Smooth muscle cell (in vitro differentiated cells): ENCODE results near the gene EBI3. TPM values are rescaled to one million over a fixed set of nuclear protein-coding genes. Genes with fewer than 3 reads are reported as not detected.

Source experiments
- DNase-seq: peaks from one replicate; lab custom pipeline; 2025; ENCODE audit not compliant: unreplicated experiment; lab: John Stamatoyannopoulos, UW
- H2AFZ ChIP-seq: fragments of 200-600 bp; sonication (generic); 2 replicates; pipeline ENCODE4 v1.6.0; 2016; ENCODE audit warnings: antibody characterized with exemption, low read depth, mild to moderate bottlenecking
- H3F3A ChIP-seq: fragments of 200-600 bp; sonication (generic); 2 replicates; pipeline ENCODE4 v1.6.0; 2017; ENCODE audit warnings: antibody characterized with exemption, low read depth
- H3K27ac ChIP-seq: fragments of 200-600 bp; sonication (generic); 2 replicates; pipeline ENCODE4 v1.5.1; 2016; ENCODE audit warnings: low read depth, mild to moderate bottlenecking
- H3K27me3 ChIP-seq: fragments of 200-600 bp; sonication (generic); 2 replicates; pipeline ENCODE4 v1.6.1; 2016; ENCODE audit warnings: low read depth, mild to moderate bottlenecking
- H3K36me3 ChIP-seq: fragments of 200-600 bp; sonication (generic); 2 replicates; pipeline ENCODE4 v1.5.1; 2016; ENCODE audit warnings: low read depth
- H3K4me1 ChIP-seq: fragments of 200-600 bp; sonication (generic); 2 replicates; pipeline ENCODE4 v1.5.1; 2016; ENCODE audit warnings: low read depth
- H3K4me2 ChIP-seq: fragments of 200-600 bp; sonication (generic); 2 replicates; pipeline ENCODE4 v1.6.0; 2016; ENCODE audit warnings: mild to moderate bottlenecking
- H3K4me3 ChIP-seq: fragments of 200-600 bp; sonication (generic); 2 replicates; pipeline ENCODE4 v1.5.1; 2016; ENCODE audit warnings: mild to moderate bottlenecking
- H3K79me2 ChIP-seq: fragments of 200-600 bp; sonication (generic); 2 replicates; pipeline ENCODE4 v1.6.0; 2016; ENCODE audit warnings: low read depth, mild to moderate bottlenecking
- H3K9ac ChIP-seq: fragments of 200-600 bp; sonication (generic); 2 replicates; pipeline ENCODE4 v1.6.0; 2016; ENCODE audit warnings: low read depth
- H3K9me3 ChIP-seq: fragments of 200-600 bp; sonication (generic); replicated peaks from 2 replicates; pipeline ENCODE4 v1.5.1; 2016; ENCODE audit warnings: low read depth
- H4K20me1 ChIP-seq: fragments of 200-600 bp; sonication (generic); 2 replicates; pipeline ENCODE4 v1.6.0; 2016; ENCODE audit warnings: low read depth
- WGBS: methylation state at CpG from one replicate; pipeline ENCODE4 v1.1.7; 2016; ENCODE audit warnings: low lambda C conversion rate; 5-methylcytosine and 5-hydroxymethylcytosine counted together
- polyA plus RNA-seq: library from polyadenylated mRNA; unstranded; fragments of >200 nt; fragmentation: Nextera tagmentation; extraction: Ambion mirVana; gene quantifications from 2 replicates; pipeline ENCODE4 v1.2.1, GENCODE V29; 2016
- total RNA-seq: library from RNA; depleted of rRNA; stranded (reverse); fragments of >200 nt; gene quantifications from 2 replicates; pipeline ENCODE4 v1.2.3, GENCODE V29; 2014
- TF ChIP-seq, protein P1 (sequence below): fragments of 200-600 bp; sonication (generic); IDR thresholded peaks from 2 replicates; pipeline ENCODE4 v1.5.1; 2017; ENCODE audit warnings: borderline replicate concordance, mild to moderate bottlenecking, antibody characterized with exemption; ENCODE audit not compliant: insufficient read depth, poor library complexity, severe bottlenecking

The EBI3 gene
- total and polyA plus RNA-seq, 2 experiments from 2014 or later, result 0.40 to 3.9 TPM

- H3K27ac ChIP-seq, result peak within 1 kb of the TSS; percentile 94
- no peaks in the 10 kb centered on the region for H3K36me3 ChIP-seq
- H4K20me1 ChIP-seq, result no peaks in the 10 kb centered on the region
- H2AFZ ChIP-seq, result peak within 1 kb of the TSS; percentile 88
- H3F3A ChIP-seq, result no peaks in the 10 kb centered on the region
- TF ChIP-seq, protein P1, sequence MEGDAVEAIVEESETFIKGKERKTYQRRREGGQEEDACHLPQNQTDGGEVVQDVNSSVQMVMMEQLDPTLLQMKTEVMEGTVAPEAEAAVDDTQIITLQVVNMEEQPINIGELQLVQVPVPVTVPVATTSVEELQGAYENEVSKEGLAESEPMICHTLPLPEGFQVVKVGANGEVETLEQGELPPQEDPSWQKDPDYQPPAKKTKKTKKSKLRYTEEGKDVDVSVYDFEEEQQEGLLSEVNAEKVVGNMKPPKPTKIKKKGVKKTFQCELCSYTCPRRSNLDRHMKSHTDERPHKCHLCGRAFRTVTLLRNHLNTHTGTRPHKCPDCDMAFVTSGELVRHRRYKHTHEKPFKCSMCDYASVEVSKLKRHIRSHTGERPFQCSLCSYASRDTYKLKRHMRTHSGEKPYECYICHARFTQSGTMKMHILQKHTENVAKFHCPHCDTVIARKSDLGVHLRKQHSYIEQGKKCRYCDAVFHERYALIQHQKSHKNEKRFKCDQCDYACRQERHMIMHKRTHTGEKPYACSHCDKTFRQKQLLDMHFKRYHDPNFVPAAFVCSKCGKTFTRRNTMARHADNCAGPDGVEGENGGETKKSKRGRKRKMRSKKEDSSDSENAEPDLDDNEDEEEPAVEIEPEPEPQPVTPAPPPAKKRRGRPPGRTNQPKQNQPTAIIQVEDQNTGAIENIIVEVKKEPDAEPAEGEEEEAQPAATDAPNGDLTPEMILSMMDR, result peak; percentile 53
- H3K27me3 ChIP-seq, result no peaks in the 10 kb centered on the region
- H3K79me2 ChIP-seq, result no peaks in the 10 kb centered on the region
- peak; percentile 92 for DNase-seq
- H3K4me3 ChIP-seq, result peak within 1 kb of the TSS; percentile 66
- H3K9me3 ChIP-seq, result no peaks in the 10 kb centered on the region
- H3K4me1 ChIP-seq, result no peaks in the 10 kb centered on the region
- peak within 1 kb of the TSS; percentile 93 for H3K9ac ChIP-seq
- peak within 1 kb of the TSS; percentile 82 for H3K4me2 ChIP-seq
- 1% methylated on average over 40 of the region's 45 CpGs for WGBS
These were observed 17.7 kb downstream of the EBI3 start, which contains the start of gene YJU2 for GRCh38 chr19:4246767-4247593. Gene YJU2, plus strand, starts transcription at chr19:4247080. Its CDS starts 67 bp downstream, at chr19:4247147.

DNA sequence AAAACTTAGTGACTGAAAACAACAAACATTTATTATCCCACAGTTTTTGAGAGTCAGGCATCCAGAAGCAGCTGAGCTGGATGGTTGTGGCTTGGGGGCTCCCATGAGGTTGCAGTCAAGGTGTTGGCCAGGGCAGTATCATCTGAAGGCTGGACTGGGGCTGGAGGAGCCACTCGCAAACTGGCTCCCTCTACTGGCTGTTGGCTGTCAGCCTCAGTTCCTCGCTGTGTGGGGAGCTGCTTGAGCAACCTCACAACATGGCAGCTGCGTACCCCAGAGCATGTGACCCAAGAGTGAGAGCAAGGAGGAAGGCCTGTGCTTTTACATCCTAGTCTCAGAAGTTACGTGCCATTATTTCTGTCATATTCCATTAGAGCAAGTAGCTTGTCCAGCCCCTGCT, 27.2 kb downstream of the EBI3 start:
- Histone ChIP-seq H3K9ac (no peak overlapping the region), H3F3A (no peaks in the 10 kb centered on the region), H3K27ac (no peak overlapping the region), H3K36me3 (peaks cover 12% of the 10 kb centered on the region), H4K20me1 (no peaks in the 10 kb centered on the region), H3K4me2 (no peak overlapping the region), H3K9me3 (no peaks in the 10 kb centered on the region), H3K79me2 (no peaks in the 10 kb centered on the region), H3K4me1 (no peaks in the 10 kb centered on the region), H2AFZ (no peak overlapping the region), H3K27me3 (no peaks in the 10 kb centered on the region), H3K4me3 (no peak overlapping the region)
- TF ChIP-seq, protein P1, result no peak
- DNase-seq, result no peak
- WGBS, result 97% methylated on average over 4 of the region's 4 CpGs

- TF ChIP-seq, protein P1, result no peak
- WGBS, result 86% methylated on average over 6 of the region's 6 CpGs
These were observed 27.7 kb downstream of the EBI3 start for GRCh38 chr19:4257025-4257424.

More at GRCh38 chr19:4257025-4257424, 27.7 kb downstream of the EBI3 start:
- Histone ChIP-seq H3K9ac (no peak overlapping the region), H3K27me3 (no peaks in the 10 kb centered on the region), H3K79me2 (no peaks in the 10 kb centered on the region), H3K9me3 (no peaks in the 10 kb centered on the region), H3K4me1 (no peaks in the 10 kb centered on the region), H3K4me2 (no peak overlapping the region), H3K36me3 (peaks cover 12% of the 10 kb centered on the region), H3K27ac (no peak overlapping the region), H4K20me1 (no peaks in the 10 kb centered on the region), H2AFZ (no peak overlapping the region), H3K4me3 (no peak overlapping the region), H3F3A (no peaks in the 10 kb centered on the region)
- no peak for DNase-seq
